Ishikawa (cell line): ENCODE data around the gene IRF6.

Source experiments
- EP300 ChIP-seq: IDR thresholded peaks from 2 replicates; pipeline ENCODE4 v1.6.1; 2012; ENCODE audit warnings: borderline replicate concordance
- REST ChIP-seq: IDR thresholded peaks from 2 replicates; pipeline ENCODE4 v1.6.1; 2012; ENCODE audit warnings: low read depth, mild to moderate bottlenecking

GRCh38 chr1:209747580-209748262, 58.2 kb downstream of the IRF6 start:
- TF ChIP-seq REST (no peak), EP300 (peak; percentile 26; the same call in 1 of the 2 replicates)
